Retinal pigment epithelial cell (primary cell): ENCODE results near the gene INTS6.
A peak's percentile ranks its signal among the peaks of the same experiment; 100 is the strongest.

Experiments used
- DNase-seq: peaks from one replicate; pipeline ENCODE4 v3.0.0-alpha.2; 2010; ENCODE audit warnings: low read depth
- H3K4me3 ChIP-seq: 2 replicates; pipeline ENCODE4 v1.5.1; 2011; ENCODE audit warnings: mild to moderate bottlenecking, low read length, control low read depth, moderate library complexity
- CTCF ChIP-seq: conservative IDR thresholded peaks from 2 replicates; pipeline ENCODE4 v1.5.1; 2011; ENCODE audit warnings: low read depth, low read length, control low read depth, inconsistent platforms

Gene INTS6, protein sequence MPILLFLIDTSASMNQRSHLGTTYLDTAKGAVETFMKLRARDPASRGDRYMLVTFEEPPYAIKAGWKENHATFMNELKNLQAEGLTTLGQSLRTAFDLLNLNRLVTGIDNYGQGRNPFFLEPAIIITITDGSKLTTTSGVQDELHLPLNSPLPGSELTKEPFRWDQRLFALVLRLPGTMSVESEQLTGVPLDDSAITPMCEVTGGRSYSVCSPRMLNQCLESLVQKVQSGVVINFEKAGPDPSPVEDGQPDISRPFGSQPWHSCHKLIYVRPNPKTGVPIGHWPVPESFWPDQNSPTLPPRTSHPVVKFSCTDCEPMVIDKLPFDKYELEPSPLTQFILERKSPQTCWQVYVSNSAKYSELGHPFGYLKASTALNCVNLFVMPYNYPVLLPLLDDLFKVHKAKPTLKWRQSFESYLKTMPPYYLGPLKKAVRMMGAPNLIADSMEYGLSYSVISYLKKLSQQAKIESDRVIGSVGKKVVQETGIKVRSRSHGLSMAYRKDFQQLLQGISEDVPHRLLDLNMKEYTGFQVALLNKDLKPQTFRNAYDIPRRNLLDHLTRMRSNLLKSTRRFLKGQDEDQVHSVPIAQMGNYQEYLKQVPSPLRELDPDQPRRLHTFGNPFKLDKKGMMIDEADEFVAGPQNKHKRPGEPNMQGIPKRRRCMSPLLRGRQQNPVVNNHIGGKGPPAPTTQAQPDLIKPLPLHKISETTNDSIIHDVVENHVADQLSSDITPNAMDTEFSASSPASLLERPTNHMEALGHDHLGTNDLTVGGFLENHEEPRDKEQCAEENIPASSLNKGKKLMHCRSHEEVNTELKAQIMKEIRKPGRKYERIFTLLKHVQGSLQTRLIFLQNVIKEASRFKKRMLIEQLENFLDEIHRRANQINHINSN

DNA sequence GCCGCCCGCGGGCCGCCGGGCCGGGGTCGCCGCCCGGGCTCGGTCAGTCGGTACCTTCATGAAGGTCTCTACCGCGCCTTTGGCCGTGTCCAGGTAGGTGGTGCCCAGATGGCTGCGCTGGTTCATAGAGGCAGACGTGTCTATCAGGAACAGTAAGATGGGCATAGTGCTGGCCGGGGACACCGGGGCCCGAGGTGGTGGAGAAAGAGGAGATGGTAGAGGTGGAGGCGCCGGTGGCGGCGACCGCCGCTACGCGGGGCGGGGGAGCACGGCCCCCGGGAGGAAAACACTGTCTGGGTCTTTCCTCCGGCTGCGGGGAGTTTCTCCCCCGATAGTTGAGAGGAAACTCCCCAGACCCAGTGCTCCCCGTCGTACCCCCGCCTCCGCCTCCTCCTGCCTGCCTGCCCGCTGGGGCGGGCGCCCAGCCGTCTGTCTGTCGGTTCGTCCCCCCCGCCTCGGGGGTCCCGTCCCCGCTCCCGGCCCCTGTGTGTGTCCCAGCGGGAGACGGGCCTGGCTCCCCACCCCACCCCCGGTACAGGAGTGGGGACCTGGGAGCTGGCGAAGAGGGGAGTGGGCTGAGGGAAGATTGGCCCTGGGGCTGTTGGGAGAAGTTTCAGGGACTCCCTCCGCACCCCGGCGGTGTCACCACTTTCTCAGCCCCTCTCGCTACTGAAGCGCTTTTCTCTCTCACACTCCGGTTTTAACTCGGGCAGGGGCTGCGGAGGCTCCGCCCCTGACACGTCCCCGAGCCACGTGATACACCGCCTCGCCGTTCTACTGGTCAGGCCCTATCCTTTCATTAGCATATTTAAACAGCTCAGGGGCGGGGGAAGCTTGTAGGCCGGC, at the start of gene INTS6:
INTS6 (minus strand) TSS at position 676 of the 846 bp plus-strand sequence; CDS start at position 165, 511 bp downstream.
- peak within 1 kb of the TSS; percentile 84 for H3K4me3 ChIP-seq
- no peak for TF ChIP-seq CTCF

DNA sequence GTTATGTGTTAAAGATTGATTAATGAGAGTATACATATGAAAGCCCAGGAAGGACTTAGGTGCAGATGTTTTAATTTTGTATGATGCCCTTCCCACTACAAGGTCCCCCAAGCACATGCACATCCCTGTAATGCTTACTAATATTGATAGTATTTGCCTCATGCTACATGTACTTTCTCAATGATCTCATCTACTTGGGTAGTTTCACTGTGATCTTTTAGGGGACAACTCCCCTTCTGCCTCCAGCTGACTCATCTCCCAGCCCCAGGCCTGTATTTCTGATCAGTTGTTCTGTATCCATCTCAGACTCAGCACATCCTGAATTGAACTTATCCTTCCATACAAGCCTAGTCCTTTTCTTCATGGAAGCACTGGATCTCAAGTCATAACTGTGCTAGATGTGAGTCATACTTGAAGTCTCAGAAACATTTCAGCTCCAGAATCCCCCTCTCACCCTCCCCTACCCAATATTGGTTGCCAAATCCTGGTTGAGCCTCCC, 49.4 kb upstream of the INTS6 start:
- DNase-seq, result no peak
- no peak overlapping the region for H3K4me3 ChIP-seq
- TF ChIP-seq CTCF, result no peak

More for the DNA sequence above, at the start of gene INTS6:
- peak; percentile 97 for DNase-seq

- TF ChIP-seq CTCF, result no peak
- peak; percentile 29 for DNase-seq
- H3K4me3 ChIP-seq, result no peak overlapping the region
These were observed 48.8 kb upstream of the INTS6 start for GRCh38 chr13:51501592-51502152.

GRCh38 chr13:51501096-51501495, 48.3 kb upstream of the INTS6 start:
- DNase-seq, result no peak
- TF ChIP-seq CTCF, result no peak
- H3K4me3 ChIP-seq, result no peak overlapping the region

- H3K4me3 ChIP-seq, result no peak overlapping the region
- TF ChIP-seq CTCF, result no peak
These were observed 47.9 kb upstream of the INTS6 start for GRCh38 chr13:51500687-51501086.

GRCh38 chr13:51499841-51500240, 47.0 kb upstream of the INTS6 start:
- TF ChIP-seq CTCF, result no peak
- no peak for DNase-seq
- no peak overlapping the region for H3K4me3 ChIP-seq

More at GRCh38 chr13:51500687-51501086, 47.9 kb upstream of the INTS6 start:
- no peak for DNase-seq
